ENCODE data around the gene SARDH.

Gene SARDH

DNA sequence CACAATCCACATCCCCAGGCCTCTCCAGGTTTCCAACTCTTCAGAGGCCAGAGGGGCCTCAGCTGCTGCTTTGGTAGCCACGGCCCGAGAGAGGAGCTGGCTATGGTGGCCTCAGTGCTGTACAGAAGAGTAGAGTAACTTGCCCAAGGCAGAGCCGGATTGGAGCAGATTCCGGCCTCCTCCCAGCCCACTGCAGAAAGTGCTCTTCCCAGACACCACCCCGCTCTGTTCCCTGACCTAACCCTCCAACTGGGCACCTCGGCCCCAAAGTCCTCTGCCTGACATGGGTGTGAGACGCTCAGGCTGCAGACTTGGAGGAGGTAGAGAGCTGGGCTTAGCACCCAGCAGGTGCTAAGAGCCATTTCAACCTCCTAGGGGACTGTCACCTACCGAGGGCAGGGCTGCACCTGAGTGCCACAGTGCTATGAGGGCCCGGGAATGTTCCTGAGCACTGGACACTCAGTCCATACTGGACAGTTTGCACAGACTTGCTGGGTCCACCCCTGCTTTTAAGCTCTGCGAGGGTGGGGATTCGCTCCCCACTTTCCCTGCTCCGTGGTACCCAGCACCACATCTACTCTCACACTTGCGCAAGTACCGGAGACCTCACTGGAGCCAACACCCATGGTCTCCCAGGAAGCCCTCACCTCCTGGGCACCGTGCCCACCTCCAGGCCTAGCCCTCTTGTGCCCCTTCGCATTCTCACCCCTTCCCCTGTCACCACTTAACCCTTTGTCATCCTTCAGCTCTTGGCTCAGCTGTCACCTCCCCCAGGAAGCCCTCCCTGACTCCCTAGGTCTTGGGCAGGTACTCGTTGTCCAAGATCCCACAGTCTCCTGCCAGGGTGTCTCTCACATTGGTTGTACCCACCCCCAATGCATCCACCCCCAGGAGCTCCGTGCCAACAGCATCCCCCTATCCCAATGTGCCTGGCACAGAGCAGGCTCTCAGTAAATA lies 52.2 kb downstream of the SARDH start:
- Histone ChIP-seq H3K79me2 (ENCODE audit: insufficient read depth, low read length) (no peaks in the 10 kb centered on the region), H3K27ac (ENCODE audit: low read length) (no peak overlapping the region), H3K4me3 (ENCODE audit: low read depth in 1 of 2, low read length in 2 of 2) (no peak overlapping the region), H3K9me3 (ENCODE audit: insufficient read depth, low read length, severe bottlenecking) (no peaks in the 10 kb centered on the region), H3K4me1 (ENCODE audit: insufficient read depth, low read length) (peaks cover 3% of the 10 kb centered on the region), H4K20me1 (ENCODE audit: insufficient read depth, low read length) (no peaks in the 10 kb centered on the region; the same call in 1 of the 2 replicates), H3K9ac (ENCODE audit: low read depth, low read length) (no peak overlapping the region), H3K27me3 (ENCODE audit: insufficient read depth, low read length, poor library complexity) (no peaks in the 10 kb centered on the region), H3K36me3 (ENCODE audit: insufficient read depth, low read length) (no peaks in the 10 kb centered on the region), H2AFZ (ENCODE audit: low read depth, low read length) (no peak overlapping the region), H3K4me2 (ENCODE audit: insufficient read depth, low read length) (no peak overlapping the region)
- no peak for DNase-seq
- no peak for ATAC-seq (ENCODE audit: insufficient read depth, low read depth)
- TF ChIP-seq CTCF (IDR thresholded peaks at IDR 0.05; ENCODE audit: borderline replicate concordance, extremely low read depth, low read length, poor library complexity, severe bottlenecking) = no peak
- no peak for TF ChIP-seq EZH2 (IDR thresholded peaks at IDR 0.05; ENCODE audit: borderline replicate concordance, low read depth, low read length, severe bottlenecking)

DNA sequence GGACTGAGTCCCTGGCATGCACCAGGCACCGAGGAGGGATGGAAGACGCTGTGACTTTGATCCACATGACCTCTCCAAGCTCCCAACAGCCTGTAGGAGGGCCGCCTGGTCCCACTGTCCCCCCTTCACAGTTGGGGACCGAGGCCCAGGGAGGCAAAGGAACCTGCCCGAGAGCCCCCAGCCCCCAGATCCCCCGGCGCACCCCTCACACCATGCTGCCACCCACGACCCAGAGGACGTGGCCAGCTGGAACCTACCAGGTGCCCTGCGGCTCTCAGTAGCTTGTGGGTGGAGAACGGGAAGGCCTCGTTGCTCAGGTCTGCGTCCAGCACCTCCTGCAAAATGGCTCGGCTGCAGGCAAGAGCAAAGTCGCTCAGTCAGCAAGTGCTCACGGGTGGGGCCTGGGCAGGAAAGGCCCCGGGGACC lies 53.2 kb downstream of the SARDH start:
- no peak overlapping the region for H3K27ac ChIP-seq (ENCODE audit: low read length)
- TF ChIP-seq CTCF (IDR thresholded peaks at IDR 0.05; ENCODE audit: borderline replicate concordance, extremely low read depth, low read length, poor library complexity, severe bottlenecking) (no peak), EZH2 (IDR thresholded peaks at IDR 0.05; ENCODE audit: borderline replicate concordance, low read depth, low read length, severe bottlenecking) (no peak)
- no peaks in the 10 kb centered on the region; the same call in 1 of the 2 replicates for H4K20me1 ChIP-seq (ENCODE audit: insufficient read depth, low read length)
- H3K36me3 ChIP-seq (ENCODE audit: insufficient read depth, low read length) = no peaks in the 10 kb centered on the region
- no peaks in the 10 kb centered on the region for H3K9me3 ChIP-seq (ENCODE audit: insufficient read depth, low read length, severe bottlenecking)
- H3K4me1 ChIP-seq (ENCODE audit: insufficient read depth, low read length) = peaks cover 3% of the 10 kb centered on the region
- H3K4me2 ChIP-seq (ENCODE audit: insufficient read depth, low read length) = no peak overlapping the region
- no peaks in the 10 kb centered on the region for H3K79me2 ChIP-seq (ENCODE audit: insufficient read depth, low read length)
- H3K27me3 ChIP-seq (ENCODE audit: insufficient read depth, low read length, poor library complexity) = no peaks in the 10 kb centered on the region
- ATAC-seq (ENCODE audit: insufficient read depth, low read depth) (no peak), DNase-seq (no peak)
- no peak overlapping the region for H3K9ac ChIP-seq (ENCODE audit: low read depth, low read length)
- no peak overlapping the region for H3K4me3 ChIP-seq (ENCODE audit: low read depth in 1 of 2, low read length in 2 of 2)
- no peak overlapping the region for H2AFZ ChIP-seq (ENCODE audit: low read depth, low read length)

DNA sequence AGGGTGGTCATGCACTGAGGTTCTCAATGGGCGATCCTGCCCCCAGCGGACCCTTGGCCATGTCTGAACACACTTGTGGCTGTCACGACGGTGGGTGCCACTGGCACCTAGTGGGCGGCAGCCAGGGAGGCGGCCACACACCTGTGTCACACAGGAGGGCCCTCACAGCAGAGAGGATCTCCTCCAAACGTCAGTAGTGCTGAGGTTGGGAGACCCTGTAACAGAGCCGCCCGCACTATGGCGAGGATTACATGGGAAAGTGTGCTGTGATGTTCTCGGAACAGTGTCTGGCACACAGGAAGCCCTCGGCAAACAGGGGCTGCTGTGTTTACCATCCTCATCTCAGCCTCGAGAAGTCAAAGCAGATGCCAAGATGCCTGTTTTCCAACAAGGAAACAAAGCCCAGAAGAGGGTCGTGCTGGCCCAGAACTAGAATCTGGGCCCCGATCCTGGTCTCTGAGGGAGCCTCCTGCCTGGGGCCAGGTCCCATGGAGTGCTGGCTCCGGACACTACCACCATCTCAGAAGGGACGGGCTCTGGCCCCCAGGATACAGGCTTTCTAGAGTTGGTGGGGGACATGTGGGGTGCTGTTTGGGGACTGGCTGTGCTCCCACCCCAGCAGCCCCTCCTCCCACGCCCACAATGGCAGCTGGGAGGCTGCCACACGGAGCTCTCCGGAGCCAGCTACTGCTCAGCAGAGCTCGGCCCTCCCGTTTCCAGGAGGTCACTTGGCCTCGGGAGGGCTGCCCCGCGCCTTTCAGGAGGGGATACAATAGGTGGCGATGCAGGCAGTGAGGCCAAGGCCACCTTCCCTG lies 53.8 kb downstream of the SARDH start:
- no peak for DNase-seq
- no peak overlapping the region for H3K27ac ChIP-seq (ENCODE audit: low read length)
- no peaks in the 10 kb centered on the region for H3K9me3 ChIP-seq (ENCODE audit: insufficient read depth, low read length, severe bottlenecking)
- TF ChIP-seq EZH2 (IDR thresholded peaks at IDR 0.05; ENCODE audit: borderline replicate concordance, low read depth, low read length, severe bottlenecking) = no peak
- TF ChIP-seq CTCF (IDR thresholded peaks at IDR 0.05; ENCODE audit: borderline replicate concordance, extremely low read depth, low read length, poor library complexity, severe bottlenecking) = no peak
- H3K36me3 ChIP-seq (ENCODE audit: insufficient read depth, low read length) = no peaks in the 10 kb centered on the region
- H2AFZ ChIP-seq (ENCODE audit: low read depth, low read length) = no peak overlapping the region
- no peaks in the 10 kb centered on the region for H3K79me2 ChIP-seq (ENCODE audit: insufficient read depth, low read length)
- peaks cover 3% of the 10 kb centered on the region for H3K4me1 ChIP-seq (ENCODE audit: insufficient read depth, low read length)
- no peaks in the 10 kb centered on the region for H3K27me3 ChIP-seq (ENCODE audit: insufficient read depth, low read length, poor library complexity)
- H3K4me2 ChIP-seq (ENCODE audit: insufficient read depth, low read length) = no peak overlapping the region
- no peak for ATAC-seq (ENCODE audit: insufficient read depth, low read depth)
- no peak overlapping the region for H3K4me3 ChIP-seq (ENCODE audit: low read depth in 1 of 2, low read length in 2 of 2)
- no peak overlapping the region for H3K9ac ChIP-seq (ENCODE audit: low read depth, low read length)
- no peaks in the 10 kb centered on the region; the same call in 1 of the 2 replicates for H4K20me1 ChIP-seq (ENCODE audit: insufficient read depth, low read length)
